H9 (cell line): Measurements from ENCODE around the gene PEMT. TPM values are rescaled to one million over a fixed set of nuclear protein-coding genes. Genes with fewer than 3 reads are reported as not detected.

Experiments
- DNase-seq: peaks from one replicate; pipeline ENCODE4 v3.0.0-alpha.2; 2017
- H2AFZ ChIP-seq: one replicate; pipeline ENCODE4 v1.6.1; 2013; ENCODE audit warnings: mild to moderate bottlenecking, low read length, control low read depth, moderate library complexity
- H2AK5ac ChIP-seq: 2 replicates; pipeline ENCODE4 v1.6.1; 2013; ENCODE audit warnings: low read length, control low read depth, mixed read lengths; ENCODE audit not compliant: insufficient read length
- H2BK120ac ChIP-seq: one replicate; pipeline ENCODE4 v1.6.1; 2013; ENCODE audit warnings: low read depth, mild to moderate bottlenecking, low read length, control low read depth, inconsistent platforms; ENCODE audit not compliant: poor library complexity, severe bottlenecking
- H2BK12ac ChIP-seq: 2 replicates; pipeline ENCODE4 v1.6.1; 2013; ENCODE audit warnings: low read length, control low read depth, mixed read lengths, low read depth; ENCODE audit not compliant: insufficient read length
- H2BK15ac ChIP-seq: 2 replicates; pipeline ENCODE4 v1.6.1; 2013; ENCODE audit warnings: low read depth, low read length, control low read depth
- H2BK20ac ChIP-seq: one replicate; pipeline ENCODE4 v1.6.1; 2013; ENCODE audit warnings: low read depth, mild to moderate bottlenecking, low read length, control low read depth, inconsistent platforms; ENCODE audit not compliant: poor library complexity, severe bottlenecking
- H2BK5ac ChIP-seq: 2 replicates; pipeline ENCODE4 v1.6.1; 2013; ENCODE audit warnings: low read length, control low read depth, mixed read lengths; ENCODE audit not compliant: insufficient read length
- H3K14ac ChIP-seq: 2 replicates; pipeline ENCODE4 v1.6.1; 2013; ENCODE audit warnings: low read length, control low read depth; ENCODE audit not compliant: insufficient read depth
- H3K18ac ChIP-seq: 2 replicates; pipeline ENCODE4 v1.6.1; 2013; ENCODE audit warnings: low read depth, mild to moderate bottlenecking, mixed read lengths, low read length, control low read depth; ENCODE audit not compliant: insufficient read length
- H3K23ac ChIP-seq: 2 replicates; pipeline ENCODE4 v1.6.1; 2013; ENCODE audit warnings: low read length, control low read depth, mixed read lengths, low read depth; ENCODE audit not compliant: insufficient read length
- H3K23me2 ChIP-seq: 2 replicates; pipeline ENCODE4 v1.6.1; 2013; ENCODE audit warnings: low read depth, mild to moderate bottlenecking, mixed read lengths, low read length, control low read depth; ENCODE audit not compliant: insufficient read length, poor library complexity, severe bottlenecking
- H3K27ac ChIP-seq: 2 replicates; pipeline ENCODE4 v1.5.1; 2013; ENCODE audit warnings: low read length, control low read depth, mixed read lengths, low read depth; ENCODE audit not compliant: insufficient read length
- H3K27me3 ChIP-seq: 2 replicates; pipeline ENCODE4 v1.6.1; 2013; ENCODE audit warnings: low read length, control low read depth, inconsistent platforms; ENCODE audit not compliant: insufficient read depth
- H3K4ac ChIP-seq: 2 replicates; pipeline ENCODE4 v1.6.1; 2013; ENCODE audit warnings: low read depth, mild to moderate bottlenecking, control low read depth, inconsistent platforms, low read length, moderate library complexity
- H3K4me1 ChIP-seq: 2 replicates; pipeline ENCODE4 v1.6.1; 2013; ENCODE audit warnings: low read length, control low read depth, inconsistent platforms; ENCODE audit not compliant: insufficient read depth
- H3K4me2 ChIP-seq: 2 replicates; pipeline ENCODE4 v1.6.1; 2013; ENCODE audit warnings: low read length, control low read depth, mixed read lengths; ENCODE audit not compliant: insufficient read length, insufficient read depth
- H3K56ac ChIP-seq: 2 replicates; pipeline ENCODE4 v1.6.1; 2013; ENCODE audit warnings: low read depth, mild to moderate bottlenecking, mixed read lengths, low read length, control low read depth; ENCODE audit not compliant: insufficient read length
- H3K79me1 ChIP-seq: 2 replicates; pipeline ENCODE4 v1.6.1; 2013; ENCODE audit warnings: low read depth, mild to moderate bottlenecking, moderate library complexity, low read length, control low read depth, inconsistent platforms; ENCODE audit not compliant: insufficient read depth, poor library complexity, severe bottlenecking
- H3K79me2 ChIP-seq: 2 replicates; pipeline ENCODE4 v1.6.1; 2013; ENCODE audit warnings: low read length, control low read depth, inconsistent platforms; ENCODE audit not compliant: insufficient read depth
- H3K9ac ChIP-seq: 2 replicates; pipeline ENCODE4 v1.6.1; 2013; ENCODE audit warnings: low read length, control low read depth, mixed read lengths; ENCODE audit not compliant: insufficient read length; ENCODE audit errors: extremely low read depth
- H3K9me3 ChIP-seq: one replicate; pipeline ENCODE4 v1.6.1; 2013; ENCODE audit warnings: low read depth, low read length, inconsistent platforms; ENCODE audit not compliant: control insufficient read depth
- H3T11ph ChIP-seq: one replicate; pipeline ENCODE4 v1.6.1; 2013; ENCODE audit warnings: mild to moderate bottlenecking, low read length, control low read depth, inconsistent platforms
- H4K20me1 ChIP-seq: one replicate; pipeline ENCODE4 v1.6.1; 2013; ENCODE audit not compliant: control insufficient read depth, insufficient read length, insufficient read depth
- H4K5ac ChIP-seq: 2 replicates; pipeline ENCODE4 v1.6.1; 2013; ENCODE audit warnings: low read depth, mild to moderate bottlenecking, mixed read lengths, low read length, control low read depth; ENCODE audit not compliant: insufficient read length
- H4K8ac ChIP-seq: replicated peaks from 2 replicates; pipeline ENCODE4 v1.6.1; 2013; ENCODE audit warnings: low read length, control low read depth, mixed read lengths, low read depth; ENCODE audit not compliant: insufficient read length
- H4K91ac ChIP-seq: 2 replicates; pipeline ENCODE4 v1.6.1; 2013; ENCODE audit warnings: low read depth, mild to moderate bottlenecking, moderate library complexity, mixed read lengths, low read length, control low read depth; ENCODE audit not compliant: insufficient read length
- H3K27ac Mint-ChIP-seq, 3 experiments: 2 replicates in 2 of 3; 3 replicates in 1 of 3; pipeline ENCODE4 v1.8.0; 2020 to 2021; ENCODE audit warnings: mixed read lengths in 3 of 3, mild to moderate bottlenecking in 1 of 3, moderate library complexity in 1 of 3
- H3K27me3 Mint-ChIP-seq: 2 replicates; pipeline ENCODE4 v1.8.0; 2021; ENCODE audit warnings: low read depth, mild to moderate bottlenecking, moderate library complexity, mixed read lengths
- H3K36me3 Mint-ChIP-seq, 3 experiments: 2 replicates in 2 of 3; 3 replicates in 1 of 3; pipeline ENCODE4 v1.8.0; 2020 to 2021; ENCODE audit warnings: low read depth in 3 of 3, mixed read lengths in 3 of 3; ENCODE audit not compliant: insufficient read depth in 1 of 3
- H3K4me1 Mint-ChIP-seq, 2 experiments: 2 replicates each; pipeline ENCODE4 v1.8.0; 2020; ENCODE audit warnings: mixed read lengths in 2 of 2
- H3K4me3 Mint-ChIP-seq, 2 experiments: 2 replicates in 1 of 2; 3 replicates in 1 of 2; pipeline ENCODE4 v1.8.0; 2020 to 2021; ENCODE audit warnings: mild to moderate bottlenecking in 2 of 2, mixed read lengths in 2 of 2, moderate library complexity in 1 of 2
- H3K9me3 Mint-ChIP-seq, 2 experiments: 2 replicates in 1 of 2; 3 replicates in 1 of 2; pipeline ENCODE4 v1.8.0; 2020; ENCODE audit warnings: mild to moderate bottlenecking in 2 of 2, mixed read lengths in 2 of 2, moderate library complexity in 1 of 2
- CTCF ChIP-seq: fragments of 200-600 bp; sonication (generic); conservative IDR thresholded peaks from 3 replicates; pipeline ENCODE4 v1.8.0; 2021; ENCODE audit warnings: antibody characterized with exemption, mild to moderate bottlenecking
- WGBS: extraction: QIAGEN DNeasy Blood & Tissue Kit; methylation state at CpG from one replicate; pipeline ENCODE4 v1.1.7; 2013; ENCODE audit warnings: missing lambda C conversion rate, low lambda C conversion rate, mixed read lengths; ENCODE audit not compliant: insufficient read length; ENCODE audit errors: extremely low coverage; 5-methylcytosine and 5-hydroxymethylcytosine counted together
- total RNA-seq: library from RNA; stranded (reverse); gene quantifications from 2 replicates; pipeline ENCODE4 v1.2.1, GENCODE V29; 2021

Gene PEMT
- total RNA-seq, 1 experiment from 2014 or later, result 63.2 TPM

GRCh38 chr17:17542906-17543635, 48.4 kb downstream of the PEMT start:
- H2BK15ac ChIP-seq, result no peak overlapping the region
- Mint-ChIP-seq H3K36me3 (no peaks in the 10 kb centered on the region; a peak in 1 of 7 replicates), H3K4me1 (peaks cover 4 to 5% of the 10 kb centered on the region in 2 experiments; a peak in 3 of 4 replicates), H3K9me3 (no peaks in the 10 kb centered on the region), H3K27ac (no peak overlapping the region), H3K4me3 (no peak overlapping the region), H3K27me3 (no peaks in the 10 kb centered on the region; the same call in 1 of the 2 replicates)
- H2BK120ac ChIP-seq, result no peak overlapping the region
- H3K14ac ChIP-seq, result no peak overlapping the region; the same call in 1 of the 2 replicates
- no peak overlapping the region for H3K18ac ChIP-seq
- H4K20me1 ChIP-seq, result no peaks in the 10 kb centered on the region
- H4K91ac ChIP-seq, result no peak overlapping the region
- H3K23me2 ChIP-seq, result no peaks in the 10 kb centered on the region
- no peaks in the 10 kb centered on the region for H3K4me1 ChIP-seq
- H2AFZ ChIP-seq, result no peak overlapping the region
- H3K9me3 ChIP-seq, result no peaks in the 10 kb centered on the region
- H2BK5ac ChIP-seq, result no peak overlapping the region
- no peaks in the 10 kb centered on the region for H3K27me3 ChIP-seq
- no peak overlapping the region for H3K4ac ChIP-seq
- H3K27ac ChIP-seq, result no peak overlapping the region
- no peak overlapping the region for H2BK12ac ChIP-seq
- H2AK5ac ChIP-seq, result no peak overlapping the region
- H3K79me1 ChIP-seq, result no peaks in the 10 kb centered on the region
- H4K8ac ChIP-seq, result no peak overlapping the region
- no peak overlapping the region for H2BK20ac ChIP-seq
- no CpG with 5 or more reads among the region's 22 CpGs for WGBS
- H3K4me2 ChIP-seq, result no peak overlapping the region
- H3K79me2 ChIP-seq, result no peaks in the 10 kb centered on the region
- TF ChIP-seq CTCF, result no peak
- no peak overlapping the region for H3K23ac ChIP-seq
- H3T11ph ChIP-seq, result no peak overlapping the region
- DNase-seq, result no peak
- H4K5ac ChIP-seq, result no peak overlapping the region
- H3K56ac ChIP-seq, result no peak overlapping the region
- no peak overlapping the region for H3K9ac ChIP-seq
